Activated CD4-positive, alpha-beta T cell treated with anti-CD3 and anti-CD28 coated beads, Interleukin-2, Interleukin-4, amounts not matched to agents 100 ng/mL and 50 ng/mL, durations not matched to agents 16 hours and 8 hours (primary cell): Measurements from ENCODE around the gene PLAA.
"Not testable (repeated sequence)": the region's sequence is repeated elsewhere in the genome, so short reads cannot be mapped to it uniquely, and the experiment has no call there.

Experiments used
- DNase-seq: peaks from one replicate; pipeline ENCODE4 v3.0.0-alpha.2; 2020; ENCODE audit warnings: low spot score

PLAA gene

DNA sequence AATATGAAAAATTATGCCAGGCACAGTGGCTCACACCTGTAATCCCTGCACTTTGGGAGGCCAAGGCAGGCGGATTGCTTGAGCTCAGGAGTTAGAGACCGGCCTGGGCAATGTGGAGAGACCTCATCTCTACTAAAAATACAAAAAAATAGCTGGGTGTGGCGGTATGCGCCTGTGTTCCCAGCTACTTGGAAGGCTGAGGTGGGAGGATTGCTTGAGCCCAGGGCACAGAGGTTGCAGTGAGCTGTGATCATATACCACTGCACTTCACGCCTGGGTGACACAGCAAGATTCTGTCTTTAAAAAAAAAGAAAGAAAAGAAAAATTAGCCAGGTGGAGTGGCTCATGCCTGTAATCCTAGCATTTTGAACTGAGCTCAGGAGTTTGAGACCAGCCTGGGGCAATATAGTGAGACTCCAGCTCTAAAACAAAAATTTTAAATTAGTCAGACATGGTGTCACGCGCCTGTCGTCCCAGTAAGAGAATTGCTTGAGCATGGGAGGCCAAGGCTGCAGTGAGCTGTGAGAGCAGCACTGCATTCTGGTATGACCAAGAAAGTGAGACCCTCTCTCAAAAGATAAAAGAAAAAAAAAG lies 18.0 kb downstream of the PLAA start:
- no peak for DNase-seq

GRCh38 chr9:26925609-26926008 lies 21.4 kb downstream of the PLAA start:
- no peak for DNase-seq

DNA sequence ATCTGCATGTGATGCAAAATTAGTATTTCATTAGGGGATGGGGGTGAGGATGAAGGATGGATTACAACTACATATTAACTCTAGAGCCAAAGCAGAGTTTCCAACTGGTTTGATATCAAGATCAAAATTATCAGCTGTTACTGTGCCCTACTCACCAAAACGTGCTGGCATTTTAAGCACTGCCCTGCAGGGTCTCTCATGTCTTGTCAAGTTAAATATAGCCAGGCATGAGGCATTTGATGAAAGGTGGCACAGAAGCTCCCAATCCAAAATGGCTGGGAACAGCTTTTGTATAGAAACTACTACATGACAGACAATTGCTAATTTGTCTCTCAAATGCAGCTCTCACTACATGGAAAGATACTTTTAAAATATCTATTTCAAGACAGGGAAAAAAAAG lies 27.3 kb downstream of the PLAA start:
- no peak for DNase-seq

DNA sequence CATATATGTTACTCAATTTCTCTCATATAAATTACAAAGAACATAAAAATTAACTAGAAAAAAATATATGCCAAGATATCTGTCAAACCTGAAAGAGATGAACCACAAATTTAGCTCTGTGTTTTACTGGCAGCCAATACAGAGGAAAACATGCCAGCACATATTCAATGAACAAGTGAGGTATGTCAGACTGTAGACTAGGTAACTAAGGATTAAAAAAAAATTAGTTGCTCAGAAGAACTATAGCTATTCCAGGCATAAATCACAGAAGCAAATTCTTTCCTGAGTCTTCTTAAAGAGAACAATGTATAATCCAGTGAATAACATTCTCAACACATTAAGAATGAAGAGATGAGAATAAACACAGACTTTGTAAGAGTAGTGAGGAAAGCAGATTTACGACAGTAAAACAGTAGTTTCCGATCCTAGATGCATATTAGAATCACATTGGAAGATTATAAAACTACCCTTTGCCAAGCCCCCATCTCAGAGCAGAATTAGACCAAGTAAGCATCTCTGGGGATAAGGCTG lies 33.8 kb downstream of the PLAA start:
- no peak for DNase-seq

GRCh38 chr9:26904671-26905070 lies 42.4 kb downstream of the PLAA start:
- no peak for DNase-seq

GRCh38 chr9:26904070-26904469 lies 43.0 kb downstream of the PLAA start:
- no peak for DNase-seq

- no peak for DNase-seq
Measured at GRCh38 chr9:26893030-26893676, 53.9 kb downstream of the PLAA start.

GRCh38 chr9:26892251-26893029 lies 54.6 kb downstream of the PLAA start, which contains the start of gene CAAP1:
CAAP1 (minus strand) TSS chr9:26892802; CDS start chr9:26892715, 87 bp downstream.
- DNase-seq: peak; percentile 94

DNA sequence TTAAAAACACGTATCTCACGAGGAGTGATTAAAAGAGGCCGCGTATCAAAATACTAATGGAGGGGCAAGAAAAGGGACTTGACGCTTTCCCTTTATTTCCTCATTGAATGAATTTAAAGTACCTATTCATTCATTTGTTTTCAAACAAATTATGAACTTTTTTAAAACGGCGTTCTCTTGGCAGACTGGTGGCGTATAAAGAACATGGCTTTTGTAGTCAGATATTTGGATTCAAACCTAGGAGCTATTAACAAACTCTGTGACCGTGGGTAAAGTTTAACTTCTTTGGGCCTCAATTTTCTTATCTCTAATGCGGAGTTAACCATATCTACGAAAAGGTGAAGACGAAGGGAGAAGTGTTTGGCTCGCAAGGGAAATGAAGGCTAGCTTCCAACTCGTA lies 55.3 kb downstream of the PLAA start:
- no peak for DNase-seq

- no peak for DNase-seq
Measured at GRCh38 chr9:26888271-26888670, 58.8 kb downstream of the PLAA start.

GRCh38 chr9:26882154-26882553 lies 64.9 kb downstream of the PLAA start:
- no peak for DNase-seq

DNA sequence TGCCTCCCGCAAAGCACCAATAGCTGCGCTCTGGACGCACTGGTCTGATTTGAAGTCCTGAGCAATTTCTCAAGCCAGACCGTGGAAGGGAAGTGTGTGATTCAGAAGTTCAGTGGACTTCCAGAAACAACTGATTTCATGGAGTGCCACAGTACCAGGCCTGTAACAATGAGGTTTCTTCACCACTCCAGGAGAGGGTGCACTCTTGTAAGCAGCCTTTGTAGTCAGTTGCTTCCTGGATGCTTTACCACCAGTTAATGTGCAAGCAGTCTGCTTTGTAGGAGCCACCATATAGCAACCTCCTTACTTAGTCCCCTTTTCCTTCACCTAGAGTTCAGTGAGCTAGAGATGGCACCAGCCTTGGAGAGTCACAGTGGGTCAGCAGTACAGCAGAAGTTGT lies 66.8 kb downstream of the PLAA start:
- DNase-seq: no peak

GRCh38 chr9:26875155-26875554 lies 71.9 kb downstream of the PLAA start:
- DNase-seq: not testable (repeated sequence)

GRCh38 chr9:26870292-26870691 lies 76.8 kb downstream of the PLAA start:
- no peak for DNase-seq

DNA sequence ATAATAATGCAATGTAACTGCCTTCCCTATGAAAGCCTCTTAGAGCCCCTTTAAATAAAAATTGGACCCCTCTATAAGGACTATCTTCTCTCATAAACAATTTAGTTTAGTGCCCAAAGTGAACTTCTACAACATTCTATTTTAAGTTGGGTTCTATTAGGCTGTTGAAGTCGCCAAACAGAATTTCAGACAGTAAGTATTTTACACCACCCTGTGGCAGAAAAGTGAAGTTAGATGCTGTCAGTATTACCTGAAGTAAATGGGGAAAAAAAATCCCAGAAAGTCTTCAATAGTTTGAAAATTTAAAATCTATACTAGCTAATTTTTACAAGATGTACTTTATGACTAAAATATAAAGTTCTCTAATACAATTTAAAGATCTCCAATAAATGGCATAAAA lies 84.0 kb downstream of the PLAA start:
- no peak for DNase-seq

GRCh38 chr9:26856413-26857032 lies 90.5 kb downstream of the PLAA start:
- DNase-seq: peak; percentile 36
